Stimulated activated CD8-positive, alpha-beta memory T cell treated with anti-CD3 and anti-CD28 coated beads, Interleukin-15, amount 100 ng/mL, for 1 hour (primary cell): Measurements from ENCODE around the gene IGFALS.

Experiments
- DNase-seq: peaks from one replicate; pipeline ENCODE4 v3.0.0-alpha.2; 2020; ENCODE audit warnings: low read depth

Gene IGFALS

DNA sequence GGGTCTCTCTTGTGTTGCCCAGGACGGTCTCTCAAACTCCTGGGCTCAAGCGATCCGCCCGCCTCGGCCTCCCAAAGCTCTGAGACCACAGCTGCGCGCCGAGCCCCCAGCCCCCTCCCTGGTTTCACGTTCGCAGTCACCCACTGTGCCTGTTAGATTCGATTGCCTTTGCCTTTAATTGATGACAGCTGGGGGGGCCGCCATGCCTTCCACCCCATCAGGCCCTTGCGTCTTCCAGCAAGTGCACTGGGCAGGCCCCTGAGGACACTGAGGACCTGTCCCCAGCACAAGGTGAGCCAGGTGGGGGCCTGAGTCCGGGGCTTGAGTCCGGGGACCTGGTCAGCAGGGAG lies 3.3 kb downstream of the IGFALS start:
- DNase-seq = no peak

DNA sequence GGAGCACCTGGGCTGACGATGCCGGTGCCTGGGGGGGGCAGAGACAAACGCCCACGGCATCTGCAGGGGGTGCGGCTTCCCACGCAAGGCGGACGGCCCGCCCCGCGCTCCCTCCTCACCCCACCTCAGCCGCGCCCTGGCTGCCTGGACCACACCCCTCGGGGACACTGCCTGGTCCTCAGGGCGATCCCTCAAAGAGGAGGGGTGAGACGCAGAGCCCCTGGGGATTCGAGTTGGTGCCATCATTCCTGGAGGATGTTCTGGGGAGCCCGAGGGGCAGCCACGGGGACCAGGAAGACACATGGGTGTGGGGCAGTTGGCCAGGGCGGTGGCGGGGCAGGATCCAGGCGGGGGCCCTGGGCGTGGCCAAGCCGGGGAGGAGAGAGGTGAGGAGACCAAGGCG lies 3.9 kb downstream of the IGFALS start:
- DNase-seq = no peak

DNA sequence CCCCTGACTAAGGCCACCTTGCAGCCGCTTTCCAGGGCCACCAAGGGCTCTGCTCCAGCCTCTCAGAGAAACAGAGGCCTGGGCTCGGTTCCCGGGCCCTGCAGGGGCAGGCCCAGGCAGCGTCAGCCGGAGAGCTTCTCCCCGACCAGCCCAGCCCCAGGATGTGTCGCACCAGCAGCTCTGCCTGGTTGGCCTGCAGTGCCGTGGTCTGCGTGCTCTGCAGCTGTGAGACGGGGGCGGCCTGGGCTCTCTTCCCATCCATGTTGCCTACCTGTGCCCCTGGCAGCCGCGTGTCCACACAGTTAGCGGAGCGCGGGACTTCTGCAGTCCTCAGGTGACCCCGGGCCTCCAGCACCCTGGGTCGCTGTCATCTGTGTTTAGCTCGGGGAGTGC lies 4.8 kb downstream of the IGFALS start:
- DNase-seq = no peak

DNA sequence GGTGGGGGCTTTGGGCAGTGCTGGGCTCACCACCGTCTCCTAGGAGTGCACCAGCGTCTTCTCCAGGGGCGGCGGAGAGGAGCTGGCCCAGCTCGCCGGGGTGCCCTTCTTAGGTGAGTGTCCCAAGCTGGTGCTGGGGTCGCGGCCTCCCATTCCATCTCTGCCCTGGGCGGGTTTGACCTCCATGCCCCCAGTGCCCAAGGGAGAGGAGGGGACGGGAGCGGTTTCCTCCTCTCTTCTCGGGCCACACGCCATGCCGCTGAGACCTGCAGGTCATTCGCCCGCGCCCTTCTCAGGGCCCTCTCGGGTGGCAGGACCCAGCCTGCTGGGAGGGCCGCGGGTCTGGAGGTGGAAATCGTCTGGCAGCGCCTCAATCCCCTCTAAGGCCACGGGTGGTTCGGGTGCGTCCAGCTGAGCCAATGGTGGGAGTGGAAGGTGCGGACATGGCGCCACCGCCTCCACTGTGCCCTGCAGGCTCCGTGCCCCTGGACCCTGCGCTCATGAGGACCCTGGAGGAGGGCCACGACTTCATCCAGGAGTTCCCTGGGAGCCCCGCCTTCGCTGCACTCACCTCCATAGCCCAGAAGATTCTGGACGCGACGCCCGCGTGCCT lies 5.3 kb downstream of the IGFALS start:
- no peak for DNase-seq

DNA sequence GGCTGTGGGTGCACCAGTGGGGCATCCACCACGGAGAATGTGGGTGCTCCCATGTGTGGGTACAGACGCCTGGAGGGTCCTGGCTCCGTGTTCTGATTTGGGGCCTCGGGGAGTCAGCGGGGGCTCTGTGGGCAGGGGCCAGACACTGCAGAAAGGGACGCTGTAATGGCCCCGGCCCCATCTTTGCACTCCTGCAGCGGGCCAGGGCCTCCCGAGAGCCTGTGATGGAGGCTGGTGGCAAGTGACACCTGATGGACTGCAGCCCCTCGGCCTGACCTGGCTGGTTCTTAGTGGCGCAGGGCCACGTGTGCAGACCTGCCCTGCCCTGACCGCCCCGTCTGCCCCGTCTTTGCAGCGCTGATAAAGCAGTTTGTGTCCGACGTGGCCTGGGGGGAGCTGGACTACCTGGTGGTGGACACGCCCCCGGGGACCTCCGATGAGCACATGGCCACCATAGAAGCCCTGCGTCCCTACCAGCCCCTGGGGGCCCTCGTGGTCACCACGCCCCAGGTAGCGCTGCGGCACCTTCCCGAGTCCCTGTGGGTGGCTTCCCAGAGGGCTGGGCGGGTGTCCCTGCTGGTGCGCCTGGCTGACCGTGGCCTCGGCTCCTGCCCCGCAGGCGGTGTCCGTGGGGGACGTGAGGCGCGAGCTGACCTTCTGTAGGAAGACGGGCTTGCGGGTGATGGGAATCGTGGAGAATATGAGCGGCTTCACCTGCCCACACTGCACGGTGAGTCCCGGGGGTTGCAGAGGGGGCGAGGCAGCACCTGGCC lies 6.0 kb downstream of the IGFALS start:
- no peak for DNase-seq

DNA sequence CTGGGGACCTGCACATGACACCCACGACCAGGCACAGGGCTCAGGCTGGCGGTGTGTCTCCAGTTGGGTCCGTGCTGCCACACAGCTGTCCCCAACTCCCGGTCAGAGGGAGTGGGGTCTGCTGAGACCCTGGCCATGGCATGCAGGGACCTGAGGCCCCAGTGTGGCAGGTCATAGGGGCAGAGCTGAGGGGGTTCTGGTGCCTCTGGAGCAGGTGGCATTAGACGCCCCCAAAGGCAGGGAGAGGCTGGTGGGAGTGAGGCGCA lies 6.5 kb downstream of the IGFALS start:
- DNase-seq = no peak

DNA sequence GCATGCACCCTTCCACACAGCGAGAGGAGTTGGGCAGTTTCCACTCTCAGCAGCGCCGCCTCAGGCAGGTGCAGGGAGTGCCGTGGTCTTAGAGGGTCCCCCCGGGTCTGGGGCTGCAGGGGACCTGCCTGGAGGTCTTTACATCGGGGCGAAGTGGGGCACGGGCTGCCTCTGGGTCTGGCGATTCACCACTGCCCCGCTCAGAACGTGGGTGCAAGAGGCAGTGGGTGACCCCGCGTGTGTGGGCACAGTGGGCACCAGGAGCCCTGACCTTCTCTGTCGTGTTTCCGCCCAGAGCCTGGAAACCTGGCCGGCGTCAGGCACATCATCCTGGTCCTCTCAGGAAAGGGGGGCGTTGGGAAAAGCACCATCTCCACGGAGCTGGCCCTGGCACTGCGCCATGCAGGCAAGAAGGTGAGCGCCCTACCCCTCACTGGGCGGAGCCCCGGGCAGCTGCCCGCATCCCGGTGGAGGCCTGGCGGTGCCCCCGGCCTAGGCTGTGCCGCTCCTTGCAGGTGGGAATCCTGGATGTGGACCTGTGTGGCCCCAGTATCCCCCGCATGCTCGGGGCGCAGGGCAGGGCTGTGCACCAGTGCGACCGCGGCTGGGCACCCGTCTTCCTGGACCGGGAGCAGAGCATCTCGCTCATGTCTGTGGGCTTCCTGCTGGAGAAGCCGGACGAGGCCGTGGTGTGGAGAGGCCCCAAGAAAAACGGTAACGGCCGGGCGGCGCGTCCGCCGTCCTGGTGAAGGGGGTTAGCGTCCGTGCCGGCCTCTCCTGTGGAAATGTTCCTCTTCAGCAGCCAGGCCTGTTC lies 7.1 kb downstream of the IGFALS start:
- no peak for DNase-seq

DNA sequence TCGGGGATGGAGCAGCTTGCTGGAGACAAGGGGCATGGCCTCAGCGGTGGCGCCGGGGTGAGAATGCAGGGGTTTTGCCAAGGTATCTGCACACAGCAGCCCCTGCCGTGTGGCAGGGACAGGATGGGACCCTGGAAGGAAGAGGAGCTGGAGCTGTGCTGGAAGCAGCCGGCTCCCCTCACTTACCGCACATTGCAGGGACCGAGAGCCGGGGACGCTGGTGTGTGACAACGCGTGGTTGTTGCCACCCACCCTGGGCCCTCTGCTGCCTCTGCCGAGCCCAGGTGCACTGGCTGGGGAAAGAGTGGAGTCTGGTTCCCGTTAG lies 7.7 kb downstream of the IGFALS start:
- DNase-seq = no peak

DNA sequence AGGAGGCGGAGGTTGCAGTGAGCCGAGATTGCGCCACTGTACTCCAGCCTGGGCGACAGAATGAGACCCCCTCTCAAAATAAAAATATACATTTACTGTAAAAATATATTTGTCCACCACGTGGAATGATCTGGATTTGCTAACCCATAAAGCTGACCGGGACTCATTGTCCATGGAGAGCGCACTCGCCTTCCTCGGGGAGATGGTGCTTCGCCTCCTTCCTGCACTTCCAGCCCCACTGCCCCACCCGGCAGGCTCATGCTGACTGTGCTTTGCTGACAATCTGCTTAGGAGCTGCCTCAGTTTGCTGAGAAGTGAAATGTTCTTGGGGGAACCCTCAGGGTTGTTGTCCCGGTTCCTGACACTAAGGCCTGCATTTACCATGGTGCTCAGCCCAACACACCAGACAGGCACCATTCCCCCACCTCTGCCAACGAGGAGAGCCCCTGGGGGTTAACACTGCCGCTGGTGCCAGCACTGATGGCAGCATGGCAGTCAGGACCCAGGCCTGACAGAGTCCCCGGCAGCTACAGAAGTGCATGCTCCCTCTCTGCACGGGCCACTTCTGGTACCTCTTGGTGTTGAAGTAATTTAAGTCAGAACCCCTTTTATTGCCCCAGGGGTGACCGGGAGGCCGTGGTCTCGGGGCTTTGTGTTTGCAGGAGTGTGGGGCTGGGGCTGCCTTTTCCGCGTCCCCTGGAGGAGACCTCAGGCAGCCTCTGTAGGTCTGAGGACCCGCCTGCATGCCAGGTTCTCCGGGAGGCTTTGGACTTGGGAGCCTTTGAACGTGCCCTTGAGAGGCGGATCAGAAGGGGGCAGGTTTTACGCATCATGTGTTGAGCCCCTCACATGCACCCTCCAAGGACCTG lies 8.3 kb downstream of the IGFALS start:
- DNase-seq = no peak

DNA sequence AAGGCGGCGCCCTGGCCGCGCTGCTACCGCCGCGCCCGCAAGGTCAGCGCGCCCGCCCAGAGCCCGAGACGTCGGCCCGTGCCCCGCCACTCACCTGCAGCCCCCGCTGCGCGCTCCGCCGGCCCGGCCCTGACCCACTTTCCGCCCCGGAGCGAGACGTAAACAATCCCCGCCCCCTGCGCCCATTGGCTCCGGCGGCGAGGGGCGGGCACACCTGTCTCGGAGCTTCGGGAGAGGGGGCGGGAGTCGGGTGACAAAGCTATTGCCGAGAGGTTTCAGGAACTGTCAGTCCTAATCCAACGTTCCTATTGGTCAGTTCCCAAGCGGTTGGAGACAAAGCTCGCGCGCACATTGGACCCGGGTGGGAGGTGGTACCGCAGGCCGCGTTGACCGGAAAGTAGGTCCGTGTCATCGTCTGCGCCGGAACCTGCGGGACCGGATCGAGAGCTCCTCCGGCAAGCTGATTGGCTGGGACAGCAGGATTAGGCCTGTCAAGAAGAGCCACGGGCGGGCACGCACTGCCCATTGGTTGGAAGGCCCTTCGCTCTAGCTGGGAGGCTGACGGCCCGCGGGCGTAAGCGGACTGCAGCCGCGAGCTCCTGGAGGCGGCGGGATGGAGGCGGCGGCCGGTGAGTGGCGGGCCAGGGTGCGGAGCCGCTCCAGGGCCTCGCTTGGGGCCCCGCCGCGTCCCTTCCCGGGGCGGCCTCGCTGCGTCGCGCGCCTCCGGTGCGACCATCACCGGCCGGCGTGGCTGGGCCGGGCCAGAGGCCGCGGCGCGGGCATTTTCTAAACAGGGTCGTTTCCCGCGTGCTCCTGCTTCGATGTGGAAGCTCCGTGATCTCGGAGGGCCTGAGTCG lies 10.9 kb downstream of the IGFALS start, which contains the start of the genes NUBP2 and SPSB3:
Gene NUBP2 (plus strand): TSS at position 553 of the 857 bp plus-strand sequence. CDS start 61 bp downstream, at position 614.
Gene SPSB3 (minus strand): TSS at position 164 of the 857 bp plus-strand sequence. CDS start 1,088 bp downstream, outside the sequence.
- peak; percentile 95 for DNase-seq

DNA sequence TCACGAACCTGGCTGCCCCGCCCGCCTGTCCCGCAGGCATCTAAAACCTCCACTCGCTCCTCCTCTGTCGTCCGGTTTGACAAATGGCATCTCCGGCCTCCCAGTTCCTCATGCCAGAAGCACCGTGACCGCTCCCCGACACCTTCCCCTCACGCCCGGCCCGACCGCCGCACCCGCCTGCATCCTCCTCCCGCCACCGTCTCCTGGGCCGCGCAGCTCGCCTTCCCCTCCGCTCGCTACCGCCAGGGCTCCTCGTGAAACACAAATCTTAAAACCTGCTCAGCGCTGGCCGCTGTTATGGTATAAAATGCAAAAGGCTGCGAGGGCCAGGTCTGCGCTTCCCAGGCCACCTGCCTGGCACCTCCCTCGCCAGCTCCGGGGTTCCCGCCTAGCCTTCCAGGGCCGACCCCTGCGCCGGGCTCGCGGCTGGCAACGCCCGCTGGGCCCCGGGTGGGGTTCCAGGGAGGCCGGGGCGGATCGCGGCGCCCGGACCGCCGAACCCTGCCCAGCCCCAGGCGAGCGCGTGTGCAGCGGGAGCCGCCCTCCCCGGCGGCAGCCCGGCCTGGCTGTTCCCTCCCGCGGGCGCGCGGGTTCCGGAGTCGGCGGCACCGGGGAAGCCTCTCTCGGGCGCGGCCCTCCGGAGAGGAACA lies 11.6 kb downstream of the IGFALS start:
- no peak for DNase-seq

DNA sequence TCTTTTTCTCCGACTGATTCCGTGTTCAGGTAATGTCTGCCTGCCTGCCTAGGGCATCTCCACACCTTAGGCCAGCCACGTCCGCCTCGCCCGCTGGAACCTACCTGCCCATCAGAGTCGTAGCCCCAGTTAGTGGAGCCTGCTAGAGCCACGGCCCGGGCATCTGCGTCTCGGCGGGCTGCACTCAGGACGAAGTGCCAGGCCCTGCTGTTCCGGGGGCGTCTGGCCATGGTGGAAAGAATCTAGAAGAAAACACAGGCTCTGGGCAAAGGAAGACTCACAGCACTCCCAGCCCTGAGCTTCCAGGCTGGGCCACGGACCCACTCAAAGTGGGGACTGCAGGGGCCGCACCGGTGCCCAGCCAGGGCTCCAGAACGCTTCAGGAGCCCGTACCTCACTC lies 12.3 kb downstream of the IGFALS start:
- no peak for DNase-seq

DNA sequence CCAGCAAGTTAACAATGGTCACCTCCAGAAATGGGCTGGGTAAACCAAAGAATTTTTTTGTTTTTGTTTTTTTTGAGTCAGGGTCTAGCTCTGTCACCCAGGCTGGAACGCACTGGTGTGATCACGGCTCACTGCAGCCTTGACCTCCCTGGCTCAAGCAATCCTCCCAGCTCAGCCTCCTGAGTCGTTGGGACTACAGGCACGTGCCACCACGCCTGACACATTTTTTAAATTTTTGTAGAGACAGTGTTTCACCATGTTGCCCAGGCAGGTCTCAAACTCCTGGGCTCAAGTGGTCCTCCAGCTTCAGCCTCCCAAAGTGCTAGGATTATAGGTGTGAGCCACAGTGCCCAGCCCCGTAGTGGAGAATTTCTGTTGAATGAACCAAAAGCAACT lies 12.8 kb downstream of the IGFALS start:
- DNase-seq = no peak

DNA sequence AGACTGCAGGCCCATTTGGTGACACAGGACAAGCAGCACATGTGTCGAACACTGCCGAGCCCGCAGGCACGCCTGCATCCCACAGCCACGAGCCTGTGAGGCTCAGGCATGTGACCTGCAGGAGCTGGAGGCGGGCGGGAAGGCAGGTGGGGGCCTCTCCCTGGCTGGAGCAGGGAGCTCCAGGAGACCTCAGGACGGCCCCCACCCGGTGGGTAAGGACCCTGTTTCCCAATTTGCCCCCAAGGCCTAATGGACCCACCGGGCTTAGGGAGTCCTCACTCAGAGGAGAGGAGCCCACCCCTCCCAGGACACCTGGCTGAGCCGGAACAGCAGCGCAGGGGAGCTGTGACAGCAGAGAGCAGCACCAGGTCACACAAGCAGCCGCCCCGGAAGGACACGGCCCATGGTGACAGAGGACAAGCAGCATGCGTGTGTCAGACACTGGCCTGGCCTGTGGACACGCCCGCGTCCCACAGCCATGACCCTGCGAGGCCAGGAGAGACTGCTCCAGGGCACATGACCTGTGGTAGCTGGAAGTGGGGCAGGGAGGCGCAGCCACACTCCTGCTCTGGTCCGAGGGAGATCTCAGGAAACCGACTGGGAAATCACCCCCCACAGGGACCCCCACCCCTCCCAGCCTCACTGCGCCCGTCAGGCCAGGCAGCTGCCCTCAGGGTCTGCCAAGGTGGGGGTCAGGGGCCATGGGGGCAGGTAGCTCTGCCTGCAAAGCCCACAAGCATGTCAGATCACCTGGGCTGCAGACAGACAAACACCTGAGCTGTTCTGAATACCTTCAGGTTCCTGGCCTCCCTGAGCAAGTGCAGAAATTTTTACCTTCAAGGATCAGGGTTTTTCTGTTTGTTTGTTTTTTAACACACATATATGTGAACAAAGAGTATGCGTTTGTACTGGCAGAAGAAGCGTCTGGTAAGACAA lies 13.5 kb downstream of the IGFALS start:
- DNase-seq = no peak

DNA sequence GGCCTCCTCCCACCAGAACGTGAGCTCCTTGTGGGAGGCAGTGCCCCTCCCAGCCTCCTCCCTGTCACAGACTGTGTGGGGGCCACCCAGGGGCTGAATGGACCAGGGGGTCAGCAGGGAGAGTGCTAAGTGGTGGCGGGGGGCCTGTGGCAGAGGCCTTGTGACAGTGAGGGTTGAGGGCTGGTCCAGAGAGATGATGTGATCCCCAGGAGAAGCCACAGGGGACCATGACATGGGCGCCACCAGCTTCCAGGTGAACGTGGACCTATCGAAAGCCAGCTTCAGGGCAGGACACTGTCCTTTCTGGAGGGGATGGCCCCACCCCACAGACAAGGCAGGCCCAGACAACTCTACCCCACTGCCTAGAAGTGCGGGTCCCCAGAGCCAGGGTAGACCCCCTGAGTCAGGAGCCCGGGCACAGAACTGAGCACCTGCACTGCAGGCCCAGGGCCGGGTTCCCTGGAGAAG lies 14.2 kb downstream of the IGFALS start:
- DNase-seq = no peak

DNA sequence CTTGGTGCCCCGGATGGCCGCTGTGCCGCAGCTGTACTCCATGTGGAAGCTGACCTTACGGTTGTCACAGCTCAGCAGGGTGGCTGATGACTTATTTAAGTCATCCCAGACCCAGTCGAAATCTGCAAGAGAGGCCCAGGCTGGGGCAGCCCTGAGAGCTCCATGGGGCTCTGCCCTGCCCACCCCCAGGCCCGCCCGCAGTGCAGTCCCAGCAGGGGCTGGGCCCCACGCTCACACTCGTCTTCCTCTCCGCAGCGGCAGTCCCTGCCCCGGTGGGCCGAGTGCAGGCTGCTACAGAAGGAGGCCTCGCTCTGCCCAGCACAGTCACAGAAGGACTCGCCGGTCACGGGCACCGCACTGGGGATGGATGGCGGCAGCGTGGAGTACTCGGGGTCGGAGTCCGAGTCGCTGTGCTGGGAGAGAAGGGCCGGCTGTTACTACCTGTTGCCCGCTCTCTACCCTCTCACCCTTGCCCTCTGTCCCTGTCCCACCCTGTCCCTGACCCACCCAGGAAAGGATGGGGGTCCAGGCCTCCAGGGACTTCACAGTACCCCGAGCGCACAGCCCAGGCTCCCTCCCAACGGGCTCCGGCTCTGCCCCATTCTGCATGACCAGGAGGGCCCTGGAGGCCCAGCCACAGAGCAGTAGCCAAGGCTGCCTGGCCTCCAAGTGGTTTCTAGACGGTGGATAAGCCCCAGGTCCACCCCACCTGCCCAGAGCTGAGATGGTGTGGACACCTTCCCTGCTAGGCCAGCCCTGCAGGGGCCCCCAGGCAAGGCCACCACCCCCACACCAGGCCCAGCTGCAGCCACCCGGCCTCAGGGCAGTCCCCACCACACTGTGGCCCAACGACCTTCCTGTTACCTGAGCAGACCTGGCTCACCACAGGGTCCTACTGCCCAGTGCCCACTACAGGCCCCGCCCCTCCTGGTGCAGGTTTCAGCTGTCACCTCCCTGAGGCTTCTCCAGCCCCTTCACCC lies 15.0 kb downstream of the IGFALS start:
- DNase-seq = no peak

DNA sequence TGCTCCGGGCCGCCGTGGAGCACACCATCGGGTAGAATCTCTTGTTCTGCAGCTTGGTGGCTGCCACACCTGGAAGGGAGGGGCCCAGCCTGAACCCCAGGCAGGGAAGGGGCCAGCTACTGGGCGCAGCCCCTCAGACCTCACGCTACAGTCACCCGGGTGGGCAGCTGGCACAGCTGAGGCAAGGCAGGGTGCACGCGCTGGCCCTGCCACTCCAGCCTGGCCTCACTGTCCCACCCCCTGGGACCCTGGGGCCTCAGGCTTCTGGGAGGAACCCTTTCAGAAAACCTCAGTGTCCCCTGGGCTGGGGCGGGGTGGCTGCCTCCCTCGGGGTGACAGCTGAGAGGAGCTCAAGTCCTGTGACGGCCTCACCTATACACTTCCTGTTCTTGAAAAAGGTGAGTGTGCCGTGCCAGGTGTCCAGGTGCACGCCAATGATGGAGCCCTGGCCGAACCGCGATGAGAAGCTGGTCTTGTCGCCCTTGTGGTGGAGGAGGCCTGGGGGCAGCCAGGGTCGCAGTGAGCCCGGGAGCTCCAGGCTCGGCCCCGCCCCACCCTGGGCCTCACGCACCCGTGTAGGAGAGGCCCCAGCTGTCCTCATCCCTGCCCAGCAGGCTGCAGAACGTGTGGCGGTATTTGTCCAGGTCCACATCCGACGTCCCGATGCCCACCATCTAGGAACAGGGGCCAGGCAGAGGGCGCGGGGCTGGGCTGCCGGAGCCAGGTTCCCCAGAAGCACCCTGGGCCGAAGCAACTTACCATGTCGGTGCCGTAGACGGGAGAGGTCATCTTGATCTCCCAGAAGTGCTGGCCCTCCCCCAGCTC lies 15.9 kb downstream of the IGFALS start:
- DNase-seq = no peak

DNA sequence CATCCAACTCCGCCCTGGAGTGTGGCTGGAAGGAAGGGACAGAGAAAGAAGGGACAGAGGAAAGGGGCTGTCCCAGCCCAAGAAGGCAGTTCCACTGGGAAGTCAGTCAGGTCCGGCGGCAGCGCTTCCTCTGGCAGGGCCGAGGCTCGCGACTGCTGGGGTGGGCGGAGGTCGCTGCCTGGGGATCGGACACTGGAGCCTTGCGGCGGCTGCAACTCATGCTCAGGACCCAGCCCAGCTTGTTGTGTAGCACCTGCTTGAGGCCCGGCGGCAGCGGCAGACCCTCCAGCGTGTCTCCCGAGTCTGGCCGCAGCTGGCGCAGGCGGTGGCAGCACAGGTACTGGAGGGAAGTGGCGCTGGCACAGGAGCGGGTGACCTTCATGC lies 16.5 kb downstream of the IGFALS start:
- no peak for DNase-seq
